Gastrocnemius medialis (tissue), 4 donors: ENCODE results near the gene NCR3LG1.

Source experiments
- CTCF ChIP-seq, 5 experiments: fragments of 450-650 bp in 3 of 5; fragments of 200-600 bp in 2 of 5; sonication (generic) in 2 of 5; IDR thresholded peaks in 4 of 5; conservative IDR thresholded peaks in 1 of 5; 1 replicate in 4 of 5; 2 replicates in 1 of 5; pipeline ENCODE4 v1.5.1; 2016 to 2019; ENCODE audit warnings: antibody characterized with exemption in 5 of 5, mild to moderate bottlenecking in 3 of 5, moderate library complexity in 3 of 5
- POLR2A ChIP-seq, 2 donors: fragments of 450-650 bp; IDR thresholded peaks; one replicate each; pipeline ENCODE4 v1.6.1; 2017; ENCODE audit warnings: antibody characterized with exemption in 2 of 2, mild to moderate bottlenecking in 2 of 2, moderate library complexity in 2 of 2

DNA sequence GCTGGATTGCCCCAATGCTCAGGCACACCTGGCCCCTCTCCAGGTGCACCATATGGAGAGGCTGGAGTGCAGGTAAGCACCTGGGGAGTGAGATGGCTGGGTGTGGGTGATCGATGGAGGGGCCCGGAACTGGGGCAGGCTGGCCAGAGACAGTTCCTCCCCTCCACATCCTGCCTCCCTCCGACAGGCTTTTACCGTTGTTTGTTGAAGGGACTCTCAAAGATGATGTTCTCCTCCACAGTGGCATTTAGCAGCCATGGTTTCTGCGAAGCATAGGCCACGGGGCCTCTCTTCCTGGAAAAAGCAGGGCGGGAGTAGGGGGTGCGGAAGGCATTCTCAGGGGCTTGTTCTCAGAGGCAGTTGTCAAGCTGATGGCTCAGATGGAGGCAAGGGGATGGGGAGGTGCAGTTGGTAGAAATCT, 62.7 kb downstream of the NCR3LG1 start:
- TF ChIP-seq CTCF (IDR thresholded peaks at IDR 0.05 in 4 of 5, conservative IDR thresholded peaks at IDR 0.05 in 1 of 5) (no peak), POLR2A (IDR thresholded peaks at IDR 0.05) (no peak)
